OCI-LY1 (cell line): ENCODE data around the gene SAYSD1.

Source experiments
- H2AFZ ChIP-seq: fragments of 200-600 bp; sonication (generic), shearing (Covaris generic); 2 replicates; pipeline ENCODE4 v1.6.0; 2014; ENCODE audit warnings: antibody characterized with exemption, mild to moderate bottlenecking, low read length
- H3F3A ChIP-seq: fragments of 200-600 bp; sonication (generic), shearing (Covaris generic); 2 replicates; pipeline ENCODE4 v1.6.0; 2014; ENCODE audit warnings: mild to moderate bottlenecking, antibody characterized with exemption, low read length, moderate library complexity; ENCODE audit not compliant: insufficient read depth
- H3K27ac ChIP-seq: fragments of 200-600 bp; sonication (generic); 2 replicates; pipeline ENCODE4 v1.5.1; 2014; ENCODE audit warnings: low read length, mixed run types, mild to moderate bottlenecking, low read depth; ENCODE audit not compliant: poor library complexity, severe bottlenecking
- H3K27me3 ChIP-seq: fragments of 200-600 bp; sonication (generic); 2 replicates; pipeline ENCODE4 v1.6.0; 2014; ENCODE audit warnings: antibody characterized with exemption, mild to moderate bottlenecking, low read length, moderate library complexity; ENCODE audit not compliant: insufficient read depth
- H3K36me3 ChIP-seq: fragments of 200-600 bp; sonication (generic); 2 replicates; pipeline ENCODE4 v1.6.1; 2014; ENCODE audit warnings: mild to moderate bottlenecking, antibody characterized with exemption, low read length, moderate library complexity, mixed read lengths; ENCODE audit not compliant: insufficient read depth
- H3K4me1 ChIP-seq: fragments of 200-600 bp; sonication (generic); 2 replicates; pipeline ENCODE4 v1.5.1; 2014; ENCODE audit warnings: mild to moderate bottlenecking, low read length, moderate library complexity; ENCODE audit not compliant: insufficient read depth, severe bottlenecking
- H3K4me2 ChIP-seq: fragments of 200-600 bp; sonication (generic), shearing (Covaris generic); 2 replicates; pipeline ENCODE4 v1.6.1; 2014; ENCODE audit warnings: low read length
- H3K4me3 ChIP-seq: fragments of 200-600 bp; sonication (generic); 2 replicates; pipeline ENCODE4 v1.5.1; 2014; ENCODE audit warnings: low read length, low read depth, mild to moderate bottlenecking, mixed read lengths; ENCODE audit not compliant: poor library complexity, severe bottlenecking
- H3K79me2 ChIP-seq: fragments of 200-600 bp; shearing (Covaris generic); 2 replicates; pipeline ENCODE4 v1.6.1; 2016; ENCODE audit warnings: mixed run types, low read length, mixed read lengths; ENCODE audit not compliant: insufficient read depth
- H3K9ac ChIP-seq: fragments of 200-600 bp; sonication (generic), shearing (Covaris generic); 2 replicates; pipeline ENCODE4 v1.6.1; 2014; ENCODE audit warnings: mild to moderate bottlenecking, low read length, mixed read lengths
- H3K9me2 ChIP-seq: fragments of 200-600 bp; sonication (generic), shearing (Covaris generic); 2 replicates; pipeline ENCODE4 v1.6.1; 2014; ENCODE audit warnings: low read depth, mild to moderate bottlenecking, low read length, mixed read lengths
- H3K9me3 ChIP-seq: fragments of 200-600 bp; shearing (Covaris generic); 2 replicates; pipeline ENCODE4 v1.6.1; 2014; ENCODE audit warnings: low read length, mixed read lengths
- H4K20me1 ChIP-seq: fragments of 200-600 bp; sonication (generic), shearing (Covaris generic); 2 replicates; pipeline ENCODE4 v1.6.0; 2016; ENCODE audit warnings: mild to moderate bottlenecking, low read length; ENCODE audit not compliant: insufficient read depth
- CTCF ChIP-seq: fragments of 200-600 bp; sonication (generic), shearing (Covaris generic); IDR thresholded peaks from 2 replicates; pipeline ENCODE4 v1.5.1; 2017; ENCODE audit warnings: mild to moderate bottlenecking, antibody characterized with exemption, low read length, moderate library complexity, mixed read lengths
- EZH2 ChIP-seq: fragments of 200-600 bp; sonication (generic), shearing (Covaris generic); IDR thresholded peaks from 2 replicates; pipeline ENCODE4 v1.8.0; 2017; ENCODE audit warnings: borderline replicate concordance, mixed run types, mild to moderate bottlenecking, antibody characterized with exemption, low read length, moderate library complexity, mixed read lengths

Gene SAYSD1

GRCh38 chr6:39130691-39131090 lies 15.7 kb upstream of the SAYSD1 start:
- Histone ChIP-seq H3K9ac (no peak overlapping the region), H3K27ac (no peak overlapping the region), H3F3A (no peaks in the 10 kb centered on the region), H3K27me3 (no peaks in the 10 kb centered on the region), H4K20me1 (no peaks in the 10 kb centered on the region), H2AFZ (no peak overlapping the region), H3K4me3 (no peak overlapping the region), H3K4me2 (no peak overlapping the region), H3K36me3 (no peaks in the 10 kb centered on the region), H3K4me1 (no peaks in the 10 kb centered on the region), H3K9me3 (no peaks in the 10 kb centered on the region), H3K9me2 (no peaks in the 10 kb centered on the region), H3K79me2 (no peaks in the 10 kb centered on the region)
- no peak for TF ChIP-seq EZH2
- TF ChIP-seq CTCF: no peak

- no peaks in the 10 kb centered on the region for H3K27me3 ChIP-seq
- H3K27ac ChIP-seq: no peak overlapping the region
These were observed 13.8 kb upstream of the SAYSD1 start for GRCh38 chr6:39128832-39129231.

GRCh38 chr6:39128106-39128505 lies 13.1 kb upstream of the SAYSD1 start:
- Histone ChIP-seq H3K9me3 (no peaks in the 10 kb centered on the region), H2AFZ (no peak overlapping the region), H3K79me2 (no peaks in the 10 kb centered on the region), H3K9me2 (no peaks in the 10 kb centered on the region), H3K9ac (no peak overlapping the region), H4K20me1 (no peaks in the 10 kb centered on the region), H3K36me3 (no peaks in the 10 kb centered on the region), H3K4me1 (no peaks in the 10 kb centered on the region), H3K4me3 (no peak overlapping the region), H3F3A (no peaks in the 10 kb centered on the region), H3K27me3 (no peaks in the 10 kb centered on the region), H3K4me2 (no peak overlapping the region), H3K27ac (no peak overlapping the region)
- no peak for TF ChIP-seq EZH2
- TF ChIP-seq CTCF: no peak

More at GRCh38 chr6:39128832-39129231, 13.8 kb upstream of the SAYSD1 start:
- no peaks in the 10 kb centered on the region for H3F3A ChIP-seq
- no peaks in the 10 kb centered on the region for H3K9me3 ChIP-seq
- no peaks in the 10 kb centered on the region for H4K20me1 ChIP-seq
- TF ChIP-seq CTCF (no peak), EZH2 (no peak)
- no peaks in the 10 kb centered on the region for H3K79me2 ChIP-seq
- no peak overlapping the region for H3K4me3 ChIP-seq
- H3K9me2 ChIP-seq: no peaks in the 10 kb centered on the region
- H3K4me2 ChIP-seq: no peak overlapping the region
- H2AFZ ChIP-seq: no peak overlapping the region
- H3K36me3 ChIP-seq: no peaks in the 10 kb centered on the region
- no peaks in the 10 kb centered on the region for H3K4me1 ChIP-seq
- no peak overlapping the region for H3K9ac ChIP-seq
